ENCODE data around the gene MAP7D3.

The MAP7D3 gene

DNA sequence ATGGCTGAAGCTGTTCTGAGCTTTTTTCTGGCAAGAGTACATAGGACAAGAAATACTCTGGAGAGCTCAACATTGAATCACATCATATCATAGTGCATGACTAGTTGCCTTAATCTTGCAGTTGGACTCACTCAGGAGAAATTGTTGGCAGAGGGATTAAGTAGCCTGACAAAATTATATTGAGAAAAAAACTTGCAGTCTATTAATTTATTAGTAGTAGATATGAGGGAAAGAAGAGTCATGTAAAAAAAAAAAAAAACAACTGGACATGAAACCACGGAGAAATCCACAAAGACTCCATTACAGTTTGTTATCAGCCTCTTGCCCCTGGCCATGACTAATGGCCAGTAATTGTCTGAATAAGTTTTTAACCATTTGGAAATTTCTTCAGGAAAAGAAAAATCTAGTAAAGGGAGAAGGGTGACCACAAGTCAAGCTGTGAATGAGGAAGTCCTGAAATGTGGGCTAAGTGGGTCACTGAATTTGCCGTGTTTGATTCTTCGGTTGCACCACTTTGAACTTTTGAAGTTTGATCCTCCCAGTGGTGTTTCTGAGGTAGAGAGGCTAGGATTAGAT lies 58.3 kb downstream of the MAP7D3 start:
- H3K4me3 ChIP-seq (ENCODE audit: low read depth, low read length): no peak overlapping the region
- peak; percentile 72 for DNase-seq (ENCODE audit: low read depth)
- TF ChIP-seq MYC (IDR thresholded peaks at IDR 0.05; ENCODE audit: low read depth, low read length): no peak
- TF ChIP-seq, protein P1, sequence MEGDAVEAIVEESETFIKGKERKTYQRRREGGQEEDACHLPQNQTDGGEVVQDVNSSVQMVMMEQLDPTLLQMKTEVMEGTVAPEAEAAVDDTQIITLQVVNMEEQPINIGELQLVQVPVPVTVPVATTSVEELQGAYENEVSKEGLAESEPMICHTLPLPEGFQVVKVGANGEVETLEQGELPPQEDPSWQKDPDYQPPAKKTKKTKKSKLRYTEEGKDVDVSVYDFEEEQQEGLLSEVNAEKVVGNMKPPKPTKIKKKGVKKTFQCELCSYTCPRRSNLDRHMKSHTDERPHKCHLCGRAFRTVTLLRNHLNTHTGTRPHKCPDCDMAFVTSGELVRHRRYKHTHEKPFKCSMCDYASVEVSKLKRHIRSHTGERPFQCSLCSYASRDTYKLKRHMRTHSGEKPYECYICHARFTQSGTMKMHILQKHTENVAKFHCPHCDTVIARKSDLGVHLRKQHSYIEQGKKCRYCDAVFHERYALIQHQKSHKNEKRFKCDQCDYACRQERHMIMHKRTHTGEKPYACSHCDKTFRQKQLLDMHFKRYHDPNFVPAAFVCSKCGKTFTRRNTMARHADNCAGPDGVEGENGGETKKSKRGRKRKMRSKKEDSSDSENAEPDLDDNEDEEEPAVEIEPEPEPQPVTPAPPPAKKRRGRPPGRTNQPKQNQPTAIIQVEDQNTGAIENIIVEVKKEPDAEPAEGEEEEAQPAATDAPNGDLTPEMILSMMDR (IDR thresholded peaks at IDR 0.05; ENCODE audit: low read depth, low read length): no peak
- TF ChIP-seq, protein P2, sequence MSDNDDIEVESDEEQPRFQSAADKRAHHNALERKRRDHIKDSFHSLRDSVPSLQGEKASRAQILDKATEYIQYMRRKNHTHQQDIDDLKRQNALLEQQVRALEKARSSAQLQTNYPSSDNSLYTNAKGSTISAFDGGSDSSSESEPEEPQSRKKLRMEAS (IDR thresholded peaks at IDR 0.05; ENCODE audit: low read depth, low read length): no peak
- TF ChIP-seq POLR2A (IDR thresholded peaks at IDR 0.05; ENCODE audit: extremely low read depth, insufficient read length): no peak

DNA sequence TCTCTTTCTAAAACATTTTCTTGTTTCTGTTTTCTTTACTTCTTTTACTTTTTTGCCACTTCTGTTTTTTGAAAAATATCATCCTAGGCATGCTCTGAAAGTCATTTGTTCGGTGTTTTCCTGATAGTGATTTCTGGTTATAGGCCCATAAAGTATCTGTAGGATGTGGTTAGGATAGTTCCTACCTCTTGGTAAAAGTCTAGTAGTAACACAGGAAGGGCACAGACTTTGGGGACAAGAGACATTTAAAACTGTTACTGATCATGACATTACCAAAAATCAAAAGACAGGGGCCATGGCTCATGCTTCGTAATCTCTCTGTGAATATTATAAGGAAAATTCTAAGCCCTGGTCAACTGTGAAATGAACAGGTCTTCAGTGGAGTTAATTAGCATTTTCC lies 59.1 kb downstream of the MAP7D3 start:
- H3K4me3 ChIP-seq (ENCODE audit: low read depth, low read length): no peak overlapping the region
- TF ChIP-seq, protein P2 (IDR thresholded peaks at IDR 0.05; ENCODE audit: low read depth, low read length): no peak
- TF ChIP-seq, protein P1 (IDR thresholded peaks at IDR 0.05; ENCODE audit: low read depth, low read length): no peak
- TF ChIP-seq MYC (IDR thresholded peaks at IDR 0.05; ENCODE audit: low read depth, low read length): no peak
- no peak for TF ChIP-seq POLR2A (IDR thresholded peaks at IDR 0.05; ENCODE audit: extremely low read depth, insufficient read length)
- no peak for DNase-seq (ENCODE audit: low read depth)

DNA sequence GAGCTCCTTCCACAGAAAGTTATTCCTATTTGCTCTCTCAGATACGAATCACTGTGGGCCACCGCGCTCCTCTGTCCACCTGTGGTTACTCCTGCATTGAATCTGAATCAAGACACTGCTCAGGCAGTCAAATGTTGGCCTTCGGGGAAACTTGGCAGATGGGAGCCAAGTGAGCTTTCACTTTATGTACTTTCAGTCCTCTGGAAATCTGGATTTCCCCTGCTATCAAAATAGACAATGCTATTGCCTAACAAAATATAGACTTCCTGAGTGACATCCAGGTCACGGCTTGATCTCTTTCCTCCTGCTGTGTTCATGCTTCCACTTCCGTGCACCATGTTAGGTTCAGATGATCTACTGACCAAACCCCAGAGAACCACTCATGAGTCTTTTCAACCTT lies 60.0 kb downstream of the MAP7D3 start:
- no peak for DNase-seq (ENCODE audit: low read depth)
- TF ChIP-seq POLR2A (IDR thresholded peaks at IDR 0.05; ENCODE audit: extremely low read depth, insufficient read length): no peak
- TF ChIP-seq, protein P1 (IDR thresholded peaks at IDR 0.05; ENCODE audit: low read depth, low read length): no peak
- TF ChIP-seq MYC (IDR thresholded peaks at IDR 0.05; ENCODE audit: low read depth, low read length): no peak
- TF ChIP-seq, protein P2 (IDR thresholded peaks at IDR 0.05; ENCODE audit: low read depth, low read length): no peak
- H3K4me3 ChIP-seq (ENCODE audit: low read depth, low read length): no peak overlapping the region

DNA sequence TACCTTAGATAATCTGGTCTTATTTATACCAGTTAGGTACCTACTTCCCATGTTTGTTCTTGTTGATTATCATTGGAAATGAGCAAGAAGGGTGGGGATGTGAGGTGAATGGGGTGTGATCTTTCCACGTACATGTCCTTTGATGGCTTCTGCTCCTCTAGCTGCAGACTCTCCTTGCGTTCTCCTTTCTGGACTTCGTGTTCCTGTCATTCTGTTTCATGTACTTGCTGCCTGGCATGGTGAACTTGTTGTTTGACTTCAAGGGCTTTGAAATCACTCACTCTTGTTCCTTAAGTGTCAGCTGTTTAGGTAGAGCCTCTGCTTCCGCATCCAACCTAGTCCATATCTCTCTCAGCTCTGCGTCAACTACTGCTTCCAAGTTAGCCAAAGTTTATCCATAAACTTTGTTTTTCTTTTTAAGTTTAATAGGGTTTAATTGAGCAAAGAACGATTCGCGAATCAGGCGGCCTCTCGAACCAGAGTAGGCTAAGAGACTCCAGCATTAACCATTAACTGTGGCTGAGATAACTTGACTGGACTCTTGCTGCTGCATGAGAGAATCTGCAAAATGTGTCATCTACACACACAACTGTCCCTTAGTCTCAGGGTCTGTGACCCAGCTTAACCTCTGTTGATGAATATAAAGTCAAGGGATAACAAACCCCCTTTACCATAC lies 61.0 kb downstream of the MAP7D3 start:
- TF ChIP-seq, protein P1 (IDR thresholded peaks at IDR 0.05; ENCODE audit: low read depth, low read length): no peak
- TF ChIP-seq POLR2A (IDR thresholded peaks at IDR 0.05; ENCODE audit: extremely low read depth, insufficient read length) (no peak), MYC (IDR thresholded peaks at IDR 0.05; ENCODE audit: low read depth, low read length) (no peak)
- TF ChIP-seq, protein P2 (IDR thresholded peaks at IDR 0.05; ENCODE audit: low read depth, low read length): no peak
- DNase-seq (ENCODE audit: low read depth): no peak
- H3K4me3 ChIP-seq (ENCODE audit: low read depth, low read length): no peak overlapping the region

DNA sequence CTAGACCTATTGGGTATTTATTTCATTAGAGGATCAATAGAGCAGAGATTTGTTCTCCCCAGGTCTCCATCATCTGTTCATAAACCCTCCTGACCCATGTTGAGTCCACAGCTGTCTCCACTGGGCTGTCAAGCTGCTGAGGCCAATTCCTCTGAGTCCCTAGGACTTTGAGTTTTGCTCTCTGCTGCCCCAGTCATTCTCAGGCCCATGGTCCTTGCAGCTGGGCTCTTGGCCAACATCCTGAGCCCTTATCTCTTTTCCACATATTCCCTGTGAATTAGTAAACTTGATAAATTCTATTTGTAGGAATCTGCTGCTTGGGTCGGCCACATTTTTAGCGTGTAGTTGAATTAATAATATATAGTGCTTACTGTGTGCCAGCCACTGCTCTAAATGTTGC lies 62.0 kb downstream of the MAP7D3 start:
- DNase-seq (ENCODE audit: low read depth): no peak
- no peak overlapping the region for H3K4me3 ChIP-seq (ENCODE audit: low read depth, low read length)
- TF ChIP-seq, protein P2 (IDR thresholded peaks at IDR 0.05; ENCODE audit: low read depth, low read length): no peak
- no peak for TF ChIP-seq MYC (IDR thresholded peaks at IDR 0.05; ENCODE audit: low read depth, low read length)
- TF ChIP-seq POLR2A (IDR thresholded peaks at IDR 0.05; ENCODE audit: extremely low read depth, insufficient read length): no peak
- TF ChIP-seq, protein P1 (IDR thresholded peaks at IDR 0.05; ENCODE audit: low read depth, low read length): no peak
